PFSK-1 (cell line): Measurements from ENCODE around the gene ALOX15B.

Experiments used
- FOXP2 ChIP-seq: optimal IDR thresholded peaks from 2 replicates; pipeline ENCODE3; 2011; ENCODE audit warnings: borderline replicate concordance, control low read depth, inconsistent platforms; ENCODE audit not compliant: insufficient read depth; ENCODE audit errors: extremely low read length, extremely low read depth
- POLR2AphosphoS5 ChIP-seq: IDR thresholded peaks from 2 replicates; pipeline ENCODE4 v1.6.1; 2012; ENCODE audit warnings: low read depth, mild to moderate bottlenecking, control low read depth, low read length, moderate library complexity
- SIN3A ChIP-seq: IDR thresholded peaks from 2 replicates; pipeline ENCODE4 v1.6.1; 2012; ENCODE audit warnings: mild to moderate bottlenecking, low read length, moderate library complexity, borderline replicate concordance; ENCODE audit not compliant: insufficient read depth
- TAF1 ChIP-seq: IDR thresholded peaks from 2 replicates; pipeline ENCODE4 v1.6.1; 2012; ENCODE audit warnings: low read length, control low read depth, borderline replicate concordance; ENCODE audit not compliant: insufficient read depth
- TF ChIP-seq, protein P1 (sequence below), 2 experiments: IDR thresholded peaks; 2 replicates each; pipeline versions ENCODE4 v1.6.1 to v1.8.0; 2011 to 2012; ENCODE audit warnings: low read depth in 2 of 2, low read length in 2 of 2, control low read depth in 1 of 2, inconsistent platforms in 1 of 2, mild to moderate bottlenecking in 1 of 2, moderate library complexity in 1 of 2; ENCODE audit not compliant: insufficient read depth in 1 of 2

Gene ALOX15B

DNA sequence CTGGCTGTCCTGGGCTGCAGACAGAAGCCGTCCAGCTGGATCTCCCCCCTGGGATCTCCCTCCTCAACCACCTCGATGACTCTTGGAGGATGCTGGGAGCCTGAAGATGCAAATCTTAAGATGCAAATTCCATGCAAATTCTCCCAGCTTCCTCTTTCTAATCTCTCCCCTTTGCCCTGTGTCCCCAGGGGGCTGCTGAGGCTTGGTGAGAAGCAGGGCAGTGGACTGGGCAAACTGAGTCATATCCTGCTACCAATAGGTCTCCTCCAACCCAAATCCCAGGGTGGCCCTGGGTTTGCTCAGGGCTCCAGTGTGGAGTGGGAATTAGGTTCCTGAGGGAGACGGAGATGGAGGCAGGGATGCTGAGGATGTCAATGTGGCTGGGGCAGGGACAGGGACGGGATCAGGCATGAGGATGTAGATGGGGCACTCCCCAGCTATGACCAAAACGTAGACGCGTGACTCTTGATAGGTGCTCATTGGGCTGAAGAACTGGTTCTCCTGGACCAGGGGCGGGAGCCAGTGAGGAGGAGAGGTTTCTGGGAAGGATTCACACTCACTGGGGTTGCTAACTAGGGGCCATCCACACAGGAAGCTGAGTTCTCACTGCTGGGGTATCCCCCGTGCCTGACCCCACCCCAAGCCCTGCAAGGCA is 52.3 kb downstream of the ALOX15B start:
- no peak for TF ChIP-seq TAF1
- TF ChIP-seq POLR2AphosphoS5: no peak
- TF ChIP-seq, protein P1, sequence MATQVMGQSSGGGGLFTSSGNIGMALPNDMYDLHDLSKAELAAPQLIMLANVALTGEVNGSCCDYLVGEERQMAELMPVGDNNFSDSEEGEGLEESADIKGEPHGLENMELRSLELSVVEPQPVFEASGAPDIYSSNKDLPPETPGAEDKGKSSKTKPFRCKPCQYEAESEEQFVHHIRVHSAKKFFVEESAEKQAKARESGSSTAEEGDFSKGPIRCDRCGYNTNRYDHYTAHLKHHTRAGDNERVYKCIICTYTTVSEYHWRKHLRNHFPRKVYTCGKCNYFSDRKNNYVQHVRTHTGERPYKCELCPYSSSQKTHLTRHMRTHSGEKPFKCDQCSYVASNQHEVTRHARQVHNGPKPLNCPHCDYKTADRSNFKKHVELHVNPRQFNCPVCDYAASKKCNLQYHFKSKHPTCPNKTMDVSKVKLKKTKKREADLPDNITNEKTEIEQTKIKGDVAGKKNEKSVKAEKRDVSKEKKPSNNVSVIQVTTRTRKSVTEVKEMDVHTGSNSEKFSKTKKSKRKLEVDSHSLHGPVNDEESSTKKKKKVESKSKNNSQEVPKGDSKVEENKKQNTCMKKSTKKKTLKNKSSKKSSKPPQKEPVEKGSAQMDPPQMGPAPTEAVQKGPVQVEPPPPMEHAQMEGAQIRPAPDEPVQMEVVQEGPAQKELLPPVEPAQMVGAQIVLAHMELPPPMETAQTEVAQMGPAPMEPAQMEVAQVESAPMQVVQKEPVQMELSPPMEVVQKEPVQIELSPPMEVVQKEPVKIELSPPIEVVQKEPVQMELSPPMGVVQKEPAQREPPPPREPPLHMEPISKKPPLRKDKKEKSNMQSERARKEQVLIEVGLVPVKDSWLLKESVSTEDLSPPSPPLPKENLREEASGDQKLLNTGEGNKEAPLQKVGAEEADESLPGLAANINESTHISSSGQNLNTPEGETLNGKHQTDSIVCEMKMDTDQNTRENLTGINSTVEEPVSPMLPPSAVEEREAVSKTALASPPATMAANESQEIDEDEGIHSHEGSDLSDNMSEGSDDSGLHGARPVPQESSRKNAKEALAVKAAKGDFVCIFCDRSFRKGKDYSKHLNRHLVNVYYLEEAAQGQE (IDR thresholded peaks at IDR 0.05; ENCODE audit: insufficient read depth in 1 of 2, low read depth in 2 of 2, low read length in 2 of 2): no peak
- no peak for TF ChIP-seq FOXP2
- TF ChIP-seq SIN3A: no peak

DNA sequence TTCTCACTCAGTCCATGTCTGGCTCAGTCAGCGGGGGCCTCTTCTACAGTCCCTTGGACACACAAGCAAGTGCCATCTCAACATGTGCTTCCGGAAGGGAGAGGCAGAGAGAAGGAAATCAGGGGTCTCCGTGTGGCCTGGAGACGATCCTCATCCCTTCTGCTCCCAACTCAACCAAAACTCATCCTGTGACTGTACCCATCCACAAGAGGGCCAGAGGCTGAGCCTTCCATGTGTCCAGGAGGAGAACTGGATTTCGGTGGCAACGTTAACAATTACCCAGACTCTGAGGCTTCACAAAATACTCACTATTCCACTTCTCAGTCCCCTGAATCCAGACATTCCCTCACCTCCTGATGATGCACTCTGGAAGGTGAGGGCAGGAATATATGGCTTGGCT is 56.5 kb downstream of the ALOX15B start:
- TF ChIP-seq POLR2AphosphoS5 (no peak), FOXP2 (no peak), TAF1 (no peak), SIN3A (no peak)
- TF ChIP-seq, protein P1 (IDR thresholded peaks at IDR 0.05; ENCODE audit: insufficient read depth in 1 of 2, low read depth in 2 of 2, low read length in 2 of 2): no peak

DNA sequence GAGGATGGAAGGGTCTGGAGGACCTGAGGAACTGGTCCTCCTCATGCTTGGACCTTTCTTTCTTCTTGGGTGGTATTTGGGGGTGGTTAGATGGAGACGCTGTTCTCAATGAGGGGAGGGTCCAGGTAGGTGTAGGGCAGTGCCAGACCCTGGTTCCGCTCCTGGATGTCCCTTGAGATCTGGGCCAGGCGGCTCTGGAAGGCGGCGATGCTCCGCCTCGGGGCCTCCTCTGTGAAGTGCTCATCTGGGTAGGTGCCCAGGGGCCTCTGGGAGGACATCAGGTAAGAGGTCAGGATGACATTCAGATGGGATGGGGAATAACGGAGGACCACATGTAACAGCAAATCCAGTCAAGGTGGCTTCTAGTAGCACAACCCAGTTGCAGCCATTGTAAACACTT is 57.7 kb downstream of the ALOX15B start:
- TF ChIP-seq TAF1: no peak
- TF ChIP-seq FOXP2: no peak
- no peak for TF ChIP-seq SIN3A
- TF ChIP-seq, protein P1 (IDR thresholded peaks at IDR 0.05; ENCODE audit: insufficient read depth in 1 of 2, low read depth in 2 of 2, low read length in 2 of 2): no peak
